H1 (cell line): Measurements from ENCODE around the gene GPR85. TPM values are rescaled to one million over a fixed set of nuclear protein-coding genes. Genes with fewer than 3 reads are reported as not detected.

Experiments used
- ASH2L ChIP-seq: fragments of 200-600, 300-600 bp; sonication (generic); IDR thresholded peaks from one replicate; pipeline ENCODE4 v1.7.1; 2017; ENCODE audit warnings: low read length
- FOSL1 ChIP-seq: IDR thresholded peaks from 2 replicates; pipeline ENCODE4 v1.6.1; 2011; ENCODE audit warnings: mild to moderate bottlenecking, low read depth, low read length, moderate library complexity; ENCODE audit not compliant: insufficient read depth
- GTF2F1 ChIP-seq: IDR thresholded peaks from 2 replicates; pipeline ENCODE4 v1.6.1; 2012; ENCODE audit warnings: low read depth, low read length, improper control_type of control experiment, borderline replicate concordance
- SRF ChIP-seq: IDR thresholded peaks from 2 replicates; pipeline ENCODE4 v1.6.1; 2011; ENCODE audit warnings: mild to moderate bottlenecking, low read depth, low read length, moderate library complexity
- ZNF274 ChIP-seq: IDR thresholded peaks from 2 replicates; pipeline ENCODE4 v1.7.0; 2012; ENCODE audit warnings: low read length, borderline replicate concordance; ENCODE audit errors: extremely low read depth
- polyA plus RNA-seq, 7 experiments: library from polyadenylated mRNA; depleted of rRNA in 3 of 7; stranded (reverse) in 5 of 7; unstranded in 2 of 7; fragments of >200 nt in 5 of 7; fragments of 200-250 nt in 2 of 7; gene quantifications; 1 replicate in 5 of 7; 2 replicates in 1 of 7; 4 replicates in 1 of 7; pipeline versions ENCODE4 v1.2.1 to v1.2.3, GENCODE V29; 2011 to 2013; ENCODE audit warnings: missing spikeins in 2 of 7, mixed read lengths in 2 of 7
- total RNA-seq: library from RNA; stranded (reverse); fragmentation: NEBNext Ultra II Directional; extraction: Animal tissue kit (Norgen Biotek cat#: 25700); gene quantifications from 2 replicates; pipeline ENCODE4 v1.2.1, GENCODE V29; 2021
- TF ChIP-seq, protein P1 (sequence below): IDR thresholded peaks from 2 replicates; pipeline ENCODE4 v1.6.1; 2011; ENCODE audit warnings: low read depth, mild to moderate bottlenecking, low read length; ENCODE audit not compliant: insufficient read depth

Gene GPR85
- total and polyA plus RNA-seq, 2 of the 8 experiments (the other 6 are each of a cell fraction or from before 2014, with no cell fraction given): 0.11 to 0.20 TPM

DNA sequence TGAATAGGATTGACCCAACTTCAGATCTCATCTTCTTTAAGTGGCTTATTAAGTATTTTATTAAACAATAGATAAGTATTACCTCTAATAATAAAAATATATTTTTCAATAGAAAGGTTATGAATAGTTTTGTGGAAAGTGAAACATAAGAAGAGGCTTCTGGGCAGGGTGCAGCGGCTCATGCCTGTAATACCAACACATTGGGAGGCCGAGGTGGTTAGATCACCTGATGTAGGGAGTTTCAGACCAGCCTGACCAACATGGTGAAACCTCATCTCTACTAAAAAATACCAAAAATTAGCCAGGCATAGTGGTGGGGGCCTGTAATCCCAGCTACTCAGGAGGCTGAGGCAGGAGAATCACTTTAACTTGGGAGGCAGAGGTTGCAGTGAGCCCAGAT, 26.5 kb downstream of the GPR85 start (continued):
- TF ChIP-seq FOSL1: no peak
- TF ChIP-seq ZNF274: no peak
- TF ChIP-seq, protein P1, sequence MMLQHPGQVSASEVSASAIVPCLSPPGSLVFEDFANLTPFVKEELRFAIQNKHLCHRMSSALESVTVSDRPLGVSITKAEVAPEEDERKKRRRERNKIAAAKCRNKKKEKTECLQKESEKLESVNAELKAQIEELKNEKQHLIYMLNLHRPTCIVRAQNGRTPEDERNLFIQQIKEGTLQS: no peak
- TF ChIP-seq ASH2L: no peak
- TF ChIP-seq GTF2F1: no peak
- no peak for TF ChIP-seq SRF
- TF ChIP-seq, all 59 proteins: peak for 0
